ENCODE measurements around the gene U2SURP. TPM values are rescaled to one million over a fixed set of nuclear protein-coding genes. Genes with fewer than 3 reads are reported as not detected.

The U2SURP gene
- polyA plus RNA-seq (ENCODE audit: insufficient read length in 4 of 4): 100 to 1,000 TPM; 127 to 172 (median 156) TPM

DNA sequence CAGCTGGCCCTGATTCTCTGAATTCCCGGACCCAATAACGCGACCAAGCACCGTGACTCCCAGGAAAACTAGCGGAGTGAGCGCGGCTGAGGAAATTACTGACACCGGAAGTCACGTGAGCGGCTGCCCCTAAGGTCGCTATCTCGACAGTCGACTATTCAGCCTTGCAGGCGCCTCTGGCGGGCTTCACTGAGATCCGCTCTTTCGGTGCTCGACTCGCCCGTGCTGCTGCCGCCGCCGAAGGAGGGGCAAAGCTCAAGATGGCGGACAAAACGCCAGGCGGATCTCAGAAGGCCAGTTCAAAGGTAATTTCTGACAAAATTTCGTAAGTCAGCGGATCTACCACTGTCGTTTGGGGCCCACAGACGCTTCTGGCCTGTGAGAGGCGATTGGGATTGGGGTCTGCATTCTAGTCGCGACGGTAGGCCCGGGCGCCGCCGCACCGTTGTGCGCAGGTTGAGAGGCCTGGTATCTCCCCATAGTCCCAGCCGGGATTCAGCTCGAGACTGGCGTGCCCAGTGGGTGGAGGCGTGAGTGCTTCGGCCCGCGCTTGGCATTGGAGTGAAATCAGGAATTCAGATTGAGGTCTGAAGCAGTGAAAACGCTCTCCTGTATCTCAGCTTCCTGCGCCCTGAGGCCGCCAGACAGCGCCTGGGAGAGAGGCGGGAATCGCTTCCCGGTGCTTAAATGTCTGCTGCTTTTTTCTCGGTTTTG lies at the start of gene U2SURP:
Gene U2SURP, plus strand, starts transcription at position 202 of the 714 bp plus-strand sequence. Its CDS starts 59 bp downstream, at position 261.
- peak; percentile 96 to 97 (median 96) for DNase-seq (ENCODE audit: low read depth in 4 of 4, low spot score in 3 of 4)

DNA sequence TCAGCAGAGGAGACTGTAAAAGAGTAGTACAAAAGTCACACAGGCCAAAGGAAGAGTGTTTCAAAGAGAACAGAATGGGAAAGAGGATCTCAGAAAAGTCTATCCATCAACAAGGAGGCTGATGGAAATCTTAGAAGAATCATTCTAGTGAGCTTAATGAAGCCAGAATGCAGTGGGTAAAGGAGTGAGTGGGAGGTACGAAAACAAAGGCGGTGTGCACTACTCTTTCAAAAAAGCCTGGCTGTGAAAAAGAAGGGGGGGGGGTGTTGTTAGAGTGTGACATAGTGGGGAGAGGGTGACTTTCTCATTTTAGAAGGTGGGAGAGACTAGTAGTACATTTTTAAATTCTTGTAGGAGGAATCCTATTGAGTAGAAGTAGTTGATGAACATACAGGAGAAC lies 49.6 kb upstream of the U2SURP start:
- peak in 1 of 4 donors; percentile 9 for DNase-seq (ENCODE audit: low read depth in 4 of 4, low spot score in 3 of 4)

DNA sequence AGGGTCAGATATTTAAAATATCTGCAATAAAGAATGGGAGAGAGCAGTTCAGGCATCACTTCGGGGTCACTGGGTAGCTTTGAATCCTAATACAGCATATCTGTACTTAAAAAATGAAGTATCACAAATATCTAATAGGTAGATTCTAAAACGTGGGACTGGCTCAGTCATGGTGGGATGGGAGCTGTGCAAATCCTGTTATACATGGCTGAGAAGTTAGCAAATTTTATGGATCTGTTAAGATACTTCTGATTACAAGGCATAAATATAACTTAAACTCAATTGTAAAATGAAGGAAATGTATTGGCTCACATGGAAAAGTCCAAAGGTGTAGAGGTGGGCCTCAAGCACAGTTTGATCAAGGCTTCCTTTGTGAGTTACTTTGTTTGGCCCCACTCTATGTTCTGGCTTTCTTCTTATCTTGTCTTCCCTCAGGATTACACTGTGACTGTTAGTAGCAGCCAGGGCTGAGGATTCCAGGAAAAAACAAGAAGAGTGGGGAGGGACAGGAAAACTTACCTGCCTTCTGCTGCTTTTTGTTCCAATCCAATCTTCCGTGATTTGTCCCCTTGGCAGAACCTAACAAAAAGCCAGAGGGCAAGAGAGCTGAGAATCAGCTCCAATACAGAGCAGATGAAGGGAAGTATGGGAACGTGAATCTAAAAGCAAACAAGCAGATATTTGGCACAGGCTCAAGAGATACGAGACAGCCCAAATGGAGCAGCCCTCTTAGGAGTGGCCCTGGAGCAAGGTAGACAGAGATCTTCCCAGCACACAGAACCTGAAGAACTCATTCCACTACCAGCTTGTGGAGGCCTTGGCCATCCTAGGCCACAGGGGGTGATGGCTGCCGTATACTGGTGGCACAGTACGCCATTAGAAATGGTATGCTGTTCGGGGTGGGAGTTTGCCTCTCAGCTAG lies 48.8 kb upstream of the U2SURP start:
- DNase-seq (ENCODE audit: low read depth in 4 of 4, low spot score in 3 of 4): no peak

DNA sequence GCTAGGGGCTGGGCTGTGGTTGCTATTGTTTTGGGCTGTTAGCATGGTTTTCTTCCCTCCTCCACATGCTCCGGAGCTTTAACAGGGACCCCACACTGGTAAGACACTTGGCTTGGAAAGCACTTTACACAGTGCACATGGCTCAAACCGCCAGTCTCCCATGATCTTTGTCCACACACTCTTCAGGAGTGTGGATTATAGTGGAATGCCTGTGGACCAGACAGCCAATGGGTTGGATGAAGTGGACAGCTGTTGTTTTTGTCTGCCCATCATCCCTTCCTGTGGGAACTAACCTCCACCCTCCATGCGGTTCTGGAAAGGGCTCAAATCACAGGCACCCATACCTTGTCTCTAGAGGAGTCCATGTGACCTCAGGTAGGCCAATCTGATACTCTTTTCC lies 47.9 kb upstream of the U2SURP start:
- no peak for DNase-seq (ENCODE audit: low read depth in 4 of 4, low spot score in 3 of 4)

DNA sequence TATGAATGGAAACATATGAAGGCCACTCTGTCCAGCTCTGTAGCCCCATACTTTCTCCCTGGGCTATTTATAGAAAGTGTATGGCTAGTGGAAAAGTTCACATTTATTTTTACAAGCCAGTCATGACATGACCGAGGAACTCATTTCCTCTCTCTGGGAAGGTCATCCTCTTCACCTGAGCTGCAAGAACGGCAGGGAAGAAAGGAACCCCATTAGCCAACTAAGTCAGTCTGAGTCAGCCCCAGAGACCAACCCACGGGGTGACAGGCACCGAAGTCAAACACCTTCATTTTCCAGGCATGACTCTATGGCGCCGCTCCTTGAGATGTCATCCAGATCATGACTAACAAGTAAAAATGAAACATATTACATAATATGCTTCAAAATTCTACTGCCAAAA lies 42.7 kb upstream of the U2SURP start:
- DNase-seq (ENCODE audit: low read depth in 4 of 4, low spot score in 3 of 4): no peak

DNA sequence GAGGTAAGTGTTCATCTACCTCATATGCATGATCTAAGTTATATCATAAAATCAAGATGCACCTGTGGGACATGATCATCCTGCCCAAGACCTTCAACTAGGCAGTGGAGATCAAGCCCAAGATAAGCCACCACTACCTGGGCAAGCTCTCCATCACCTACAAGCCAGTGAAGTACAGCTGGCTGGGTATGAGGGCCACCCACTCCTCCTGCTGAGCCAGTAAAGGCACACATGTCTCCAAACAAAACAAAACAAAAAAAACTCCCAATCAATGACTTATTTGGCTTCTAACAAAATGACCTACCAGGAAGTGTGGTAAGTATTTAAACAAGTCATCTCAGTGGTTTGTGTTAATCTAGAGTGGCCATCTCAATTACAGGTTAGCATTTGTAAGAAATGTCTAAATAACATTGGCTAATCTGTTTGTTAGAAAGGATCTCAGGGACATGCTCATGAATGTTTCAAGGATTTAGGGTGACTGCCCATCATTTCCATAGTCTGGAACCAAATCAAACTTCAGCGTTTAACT lies 41.0 kb upstream of the U2SURP start:
- no peak for DNase-seq (ENCODE audit: low read depth in 4 of 4, low spot score in 3 of 4)

DNA sequence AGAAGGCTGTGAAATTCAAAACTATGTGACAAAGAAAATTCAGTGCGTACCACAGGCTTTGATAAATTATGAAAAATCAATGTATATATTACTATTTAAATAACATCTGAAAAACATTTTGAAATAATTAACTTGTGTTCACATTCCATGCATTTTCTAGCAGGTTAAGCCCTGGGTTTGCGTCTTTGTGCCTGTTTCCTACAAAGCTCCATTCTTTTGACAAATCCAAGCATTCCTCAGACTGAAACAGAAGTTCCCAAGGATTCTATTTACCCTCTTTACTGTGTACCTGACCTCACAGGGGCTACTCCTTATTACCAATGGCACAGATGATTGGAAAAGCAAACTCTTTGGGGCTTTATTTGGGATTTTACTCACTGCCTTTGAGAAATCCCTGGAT lies 39.8 kb upstream of the U2SURP start:
- DNase-seq (ENCODE audit: low read depth in 4 of 4, low spot score in 3 of 4): no peak

DNA sequence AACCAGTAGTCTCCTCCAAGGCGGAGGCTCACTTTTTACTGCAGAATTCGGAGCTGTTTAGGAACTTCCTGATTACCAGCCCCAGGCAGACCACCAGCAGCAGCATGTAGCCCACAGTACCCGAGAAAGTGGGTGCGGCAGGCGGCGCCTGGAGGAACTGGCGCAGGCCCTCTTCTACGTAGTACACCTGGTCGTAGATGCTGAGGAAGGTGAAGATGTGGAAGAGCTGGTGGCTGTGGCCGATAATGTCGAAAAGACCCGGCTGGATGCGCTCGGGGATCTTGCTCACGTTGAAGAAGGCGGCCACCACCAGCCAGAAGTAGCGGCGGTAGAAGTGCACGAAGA lies 39.2 kb upstream of the U2SURP start:
- no peak for DNase-seq (ENCODE audit: low read depth in 4 of 4, low spot score in 3 of 4)

DNA sequence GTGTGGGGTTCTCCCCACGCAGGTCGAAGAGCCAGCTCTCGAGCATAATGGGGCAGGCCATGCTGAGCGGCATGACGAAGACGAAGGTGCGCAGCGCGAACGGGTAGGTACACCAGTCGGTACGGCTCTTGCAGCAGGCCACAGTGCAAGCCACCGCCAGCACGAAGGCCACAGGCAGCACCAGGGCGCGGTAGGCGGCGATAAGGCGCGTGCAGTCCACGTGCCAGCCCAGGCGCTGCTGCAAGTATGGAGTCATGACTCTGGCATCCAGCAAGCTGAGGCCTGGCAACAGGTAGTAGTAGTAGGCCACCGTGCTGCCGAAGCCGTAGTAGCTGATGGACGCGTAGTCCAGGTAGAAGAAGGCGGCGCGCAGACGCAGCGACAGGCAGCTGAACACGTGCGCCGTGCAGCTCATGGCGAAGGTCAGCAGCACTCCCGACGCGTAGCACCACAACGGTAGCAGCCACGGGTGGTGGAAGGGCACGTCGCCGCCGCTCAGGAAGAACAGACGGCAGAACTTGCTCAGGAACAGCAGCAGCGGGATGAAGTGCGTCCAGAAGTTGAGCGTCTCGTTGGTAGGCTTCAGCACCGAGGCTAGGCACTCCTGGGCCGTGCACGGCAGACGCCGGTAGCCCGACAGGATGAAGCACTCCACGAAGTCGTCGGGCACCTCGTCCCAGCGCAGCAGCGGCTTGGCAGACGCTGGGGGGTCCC lies 38.7 kb upstream of the U2SURP start:
- DNase-seq (ENCODE audit: low read depth in 4 of 4, low spot score in 3 of 4): no peak

DNA sequence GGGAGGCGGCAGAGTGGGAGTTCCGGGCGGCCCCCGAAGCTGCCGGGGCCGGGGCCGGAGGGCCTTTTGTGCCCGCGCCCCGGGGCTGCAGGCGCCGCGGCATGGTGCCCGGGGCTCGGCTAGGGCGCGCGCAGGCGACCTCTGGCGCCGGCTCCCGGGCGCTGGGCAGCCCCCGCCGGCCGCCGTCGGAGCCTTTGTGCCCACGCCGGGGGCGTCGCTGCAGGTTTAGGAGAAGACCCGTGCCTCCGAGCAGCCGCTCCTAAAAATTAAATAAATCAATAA lies 38.2 kb upstream of the U2SURP start:
- no peak for DNase-seq (ENCODE audit: low read depth in 4 of 4, low spot score in 3 of 4)

DNA sequence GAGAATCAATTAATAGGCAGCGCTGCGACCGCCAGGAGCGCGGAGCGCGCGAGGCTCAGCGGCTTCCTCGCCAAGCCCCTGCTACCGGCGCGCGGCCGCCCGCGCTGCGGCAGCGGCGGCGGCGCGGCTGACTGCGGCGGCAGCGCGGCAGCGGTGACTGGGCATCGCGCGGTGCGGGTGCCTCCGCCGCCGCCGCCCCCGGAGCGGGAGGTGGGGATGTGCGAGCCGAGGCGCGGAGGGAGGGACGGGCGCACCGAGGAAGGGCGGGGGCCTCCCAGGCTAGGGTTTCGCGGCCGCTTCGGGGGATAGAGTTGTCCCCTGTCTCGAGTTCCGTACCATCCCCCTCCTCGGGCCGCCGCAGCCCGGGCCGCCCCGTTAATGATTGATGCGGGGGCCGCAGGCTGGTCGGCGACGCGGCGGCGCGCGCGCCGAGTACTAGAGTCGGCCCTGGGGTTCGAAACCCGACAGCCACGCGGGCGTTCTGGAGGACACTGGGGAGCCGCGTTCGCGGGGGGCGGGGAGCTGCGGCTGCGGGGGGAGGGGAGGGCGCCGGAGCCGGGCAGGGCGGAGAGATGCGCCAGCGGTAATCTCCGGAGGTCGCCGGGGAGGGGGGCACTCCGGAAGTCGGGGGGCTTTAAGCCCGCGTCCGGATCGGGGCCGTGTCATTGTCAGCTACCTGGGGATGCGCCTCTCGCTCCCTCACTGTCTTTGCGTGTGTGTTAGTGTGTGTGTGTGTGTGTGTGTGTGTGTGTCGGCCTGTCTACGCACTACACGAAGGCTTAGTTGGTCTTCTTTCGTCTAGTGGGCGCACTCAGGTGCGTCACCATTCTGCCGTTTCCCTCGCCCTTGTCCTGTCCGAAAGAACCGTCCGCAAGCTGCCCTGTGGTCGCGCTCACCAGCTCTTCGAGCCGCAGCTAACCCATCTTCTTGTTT lies 37.6 kb upstream of the U2SURP start, which contains the start of gene PAQR9:
Gene PAQR9, minus strand, starts transcription at position 159 of the 933 bp plus-strand sequence. CDS start 338 bp downstream, outside the sequence.
- peak in 1 of 4 donors; percentile 26 for DNase-seq (ENCODE audit: low read depth in 4 of 4, low spot score in 3 of 4)

DNA sequence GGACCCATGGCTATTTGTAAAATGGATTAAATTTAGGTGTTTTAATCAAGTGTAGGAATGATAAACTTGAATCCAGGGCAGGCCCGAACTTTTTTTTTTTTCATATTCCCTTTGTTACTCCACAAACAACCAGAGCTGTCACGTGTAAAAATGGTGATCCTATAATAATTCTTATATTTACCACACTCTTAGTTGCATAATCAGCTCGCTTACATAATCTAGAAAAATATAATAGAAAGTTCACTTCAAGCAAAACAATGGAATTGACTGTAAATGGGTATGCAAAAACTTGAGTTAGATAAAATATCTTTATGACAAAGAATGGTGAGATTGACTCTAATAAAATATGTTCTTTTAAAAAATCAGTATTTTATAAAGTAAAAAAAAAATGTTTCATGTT lies 35.8 kb upstream of the U2SURP start:
- DNase-seq (ENCODE audit: low read depth in 4 of 4, low spot score in 3 of 4): no peak

DNA sequence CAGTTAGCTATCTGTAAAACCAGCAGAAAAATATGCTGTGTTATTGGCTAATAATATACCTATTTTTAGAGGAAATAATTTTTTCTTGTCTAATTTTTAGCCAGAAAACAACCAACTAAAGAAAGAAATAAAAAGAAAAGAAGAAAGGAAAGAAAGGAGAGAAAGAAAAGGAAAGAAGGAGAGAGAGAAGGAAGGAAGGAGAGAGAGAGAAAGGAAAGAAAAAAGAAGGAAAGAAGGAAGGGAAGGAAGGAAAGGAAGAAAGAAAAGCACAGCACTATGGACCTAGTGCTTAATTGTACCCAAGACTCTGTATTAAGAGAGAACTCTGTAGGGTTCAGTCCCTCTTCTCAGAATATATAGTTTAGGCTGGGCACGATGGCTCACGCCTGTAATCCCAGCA lies 34.6 kb upstream of the U2SURP start:
- DNase-seq (ENCODE audit: low read depth in 4 of 4, low spot score in 3 of 4): no peak

DNA sequence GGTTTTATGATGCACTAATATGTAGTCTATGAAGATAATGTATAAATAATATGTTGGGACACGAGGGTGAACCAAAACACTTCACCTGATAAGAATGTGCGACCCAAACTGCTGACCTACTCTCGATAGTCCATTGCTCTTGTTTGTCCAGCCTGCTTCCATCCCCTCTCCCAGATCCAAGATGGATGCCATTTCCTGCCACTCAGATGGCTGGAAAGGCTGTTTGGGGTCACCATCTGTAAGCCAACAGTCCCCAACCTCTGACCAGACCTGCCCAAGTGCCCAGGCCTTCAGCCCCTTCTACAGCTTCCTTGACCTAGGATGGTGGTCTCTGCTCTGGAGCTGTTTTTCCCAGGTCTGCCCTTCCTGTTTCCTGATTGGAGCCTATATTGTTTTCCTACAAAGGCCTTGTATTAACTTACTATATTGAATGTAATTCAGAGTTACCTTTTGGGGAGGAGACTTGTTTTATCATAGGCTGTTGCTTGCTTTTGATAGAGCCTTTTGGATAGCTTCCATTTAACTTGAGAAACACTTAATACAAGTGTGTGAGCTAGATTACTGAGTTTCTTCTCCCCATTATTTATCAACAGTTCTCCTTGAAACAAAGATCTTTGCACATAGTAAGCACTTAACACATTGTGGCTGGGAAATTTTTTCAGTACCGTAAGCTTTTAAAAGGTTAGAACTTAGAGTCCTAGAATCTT lies 32.9 kb upstream of the U2SURP start:
- no peak for DNase-seq (ENCODE audit: low read depth in 4 of 4, low spot score in 3 of 4)

DNA sequence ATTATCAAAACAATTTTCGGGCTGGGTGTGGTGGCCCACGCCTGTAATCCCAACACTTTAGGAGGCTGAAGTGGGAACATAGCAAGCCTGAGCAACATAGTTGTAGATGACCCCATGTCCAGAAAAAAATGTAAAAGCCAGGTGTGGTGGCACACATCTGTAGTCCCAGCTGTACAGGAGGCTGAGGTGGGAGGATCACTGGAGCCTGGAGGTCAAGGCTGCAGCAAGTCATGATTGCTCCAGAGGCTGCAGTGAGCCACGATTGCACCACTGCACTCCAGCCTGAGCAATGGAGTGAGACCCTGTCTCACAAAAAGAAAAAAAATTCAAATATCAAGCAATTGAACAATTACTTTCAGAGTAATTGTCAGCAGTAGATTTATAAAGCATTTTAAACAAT lies 29.9 kb upstream of the U2SURP start:
- no peak for DNase-seq (ENCODE audit: low read depth in 4 of 4, low spot score in 3 of 4)

DNA sequence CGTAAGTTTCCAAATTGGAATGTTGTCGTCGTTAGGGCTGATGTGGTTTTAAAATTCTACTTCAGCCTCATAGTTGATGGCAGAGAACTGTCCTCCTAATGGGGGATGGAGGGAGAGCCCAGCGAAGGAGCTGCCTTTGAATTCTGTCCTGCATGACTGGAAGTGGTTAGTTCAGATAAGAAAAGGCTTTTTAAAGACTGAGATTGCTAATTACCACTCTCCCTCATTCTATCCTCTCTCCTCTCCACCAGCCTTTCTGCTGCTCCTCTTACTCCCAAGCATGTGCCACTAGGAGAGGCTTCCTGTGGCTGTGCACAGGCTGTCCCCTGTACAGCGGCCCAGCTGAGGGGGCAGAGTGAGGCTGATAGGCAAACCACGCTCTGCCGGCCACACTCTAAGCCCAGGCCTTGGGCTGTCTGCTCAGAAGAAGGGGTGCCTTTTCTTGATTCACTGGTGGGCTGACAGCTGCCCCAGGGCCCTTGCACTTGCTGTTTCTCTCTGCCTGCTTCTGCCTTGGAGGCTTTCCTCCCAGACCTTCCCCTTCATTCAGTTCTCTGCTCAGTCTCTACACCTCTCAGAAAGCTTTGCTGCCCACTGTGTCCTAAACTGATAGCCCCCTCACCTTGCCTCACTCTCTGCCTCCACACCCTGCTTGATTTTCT lies 29.1 kb upstream of the U2SURP start:
- no peak for DNase-seq (ENCODE audit: low read depth in 4 of 4, low spot score in 3 of 4)

DNA sequence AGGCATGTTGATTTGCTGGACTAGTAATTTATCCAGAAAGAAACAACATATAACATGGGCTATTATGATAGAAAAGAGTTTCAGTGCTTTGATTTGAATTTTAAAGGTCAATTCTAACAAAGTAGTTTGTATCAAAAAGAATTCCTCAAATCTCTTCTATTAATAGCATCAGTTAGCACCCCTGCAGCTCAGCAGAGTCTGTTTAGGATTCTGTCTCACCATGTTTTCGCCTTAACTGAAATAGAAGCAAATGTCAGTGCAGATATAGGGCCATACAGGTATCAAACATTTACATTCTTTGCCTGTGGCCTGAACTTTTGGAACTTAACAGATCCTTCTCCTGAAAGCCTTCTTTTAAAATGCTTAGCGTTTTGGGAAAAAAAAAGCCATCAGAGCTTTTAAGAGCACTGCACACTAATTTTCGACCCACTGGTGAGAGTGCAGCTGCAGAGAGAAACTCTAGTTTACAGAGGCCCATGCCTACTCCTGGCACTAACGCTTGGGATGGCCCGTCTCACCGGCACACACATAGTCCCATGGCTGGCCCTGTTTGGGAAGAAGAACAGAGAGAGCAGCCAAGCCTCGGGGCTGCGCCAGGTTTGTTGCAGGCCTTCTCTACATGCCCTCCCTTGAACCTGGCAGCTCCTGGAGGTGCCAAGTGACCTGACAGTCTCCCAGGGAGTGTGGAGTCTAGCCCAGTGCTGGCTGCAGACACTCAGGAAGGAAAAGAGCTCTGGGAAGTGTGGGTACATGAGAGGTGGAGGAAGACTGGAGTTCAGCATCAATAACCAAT lies 28.0 kb upstream of the U2SURP start:
- DNase-seq (ENCODE audit: low read depth in 4 of 4, low spot score in 3 of 4): no peak

Data from left renal pelvis (tissue), 4 donors.